Lower lobe of right lung (tissue), 2 donors: ENCODE data around the gene ASB8. TPM values are rescaled to one million over a fixed set of nuclear protein-coding genes. Genes with fewer than 3 reads are reported as not detected.
A peak's percentile ranks its signal among the peaks of the same experiment; 100 is the strongest.

Source experiments
- ATAC-seq, 2 donors: fragments of 200-7000 bp; cut with Tn5 transposase; one replicate each; pipeline ENCODE4 v1.9.1; 2020 to 2022; ENCODE audit warnings: mild to moderate bottlenecking in 2 of 2, moderate library complexity in 2 of 2
- DNase-seq: peaks from one replicate; pipeline ENCODE4 v3.0.0-alpha.2; 2020
- H3K27ac ChIP-seq: fragments of 200-600 bp; one replicate; pipeline ENCODE4 v1.8.0; 2022
- H3K27me3 ChIP-seq: fragments of 200-600 bp; one replicate; pipeline ENCODE4 v1.8.0; 2022; ENCODE audit warnings: low read depth
- H3K36me3 ChIP-seq: fragments of 200-600 bp; one replicate; pipeline ENCODE4 v1.8.0; 2022; ENCODE audit warnings: mild to moderate bottlenecking
- H3K4me1 ChIP-seq: fragments of 200-600 bp; one replicate; pipeline ENCODE4 v1.8.0; 2022
- H3K4me3 ChIP-seq: fragments of 200-600 bp; one replicate; pipeline ENCODE4 v1.8.0; 2022; ENCODE audit warnings: mild to moderate bottlenecking
- H3K9me3 ChIP-seq: fragments of 200-600 bp; one replicate; pipeline ENCODE4 v1.8.0; 2022
- intact Hi-C: fragments of 100-400 bp; cut with DNase I; formaldehyde crosslinking; loops from one replicate; pipeline ENCODE4 v1.11.0; 2022
- total RNA-seq: library from RNA; stranded (reverse); fragmentation: NEBNext Ultra II Directional; extraction: Animal tissue kit (Norgen Biotek cat#: 25700); gene quantifications from one replicate; pipeline ENCODE4 v1.2.1, GENCODE V29; 2021
- TF ChIP-seq, protein P1 (sequence below): fragments of 200-600 bp; IDR thresholded peaks from one replicate; pipeline ENCODE4 v1.8.0; 2022; ENCODE audit warnings: antibody characterized with exemption, mild to moderate bottlenecking
- donor health status: DM: no; HTN: yes; CAD: no; lungs with severe emphysema.

ASB8 gene
- total RNA-seq, 1 donor from 2014 or later: 40.9 TPM

GRCh38 chr12:48187916-48188695 lies 30.8 kb upstream of the ASB8 start:
- DNase-seq: no peak
- peaks cover 28% of the 10 kb centered on the region for H3K27me3 ChIP-seq
- H3K36me3 ChIP-seq: no peaks in the 10 kb centered on the region
- no peak overlapping the region for H3K27ac ChIP-seq
- H3K4me1 ChIP-seq: peaks cover 14% of the 10 kb centered on the region
- no peak for ATAC-seq
- TF ChIP-seq, protein P1, sequence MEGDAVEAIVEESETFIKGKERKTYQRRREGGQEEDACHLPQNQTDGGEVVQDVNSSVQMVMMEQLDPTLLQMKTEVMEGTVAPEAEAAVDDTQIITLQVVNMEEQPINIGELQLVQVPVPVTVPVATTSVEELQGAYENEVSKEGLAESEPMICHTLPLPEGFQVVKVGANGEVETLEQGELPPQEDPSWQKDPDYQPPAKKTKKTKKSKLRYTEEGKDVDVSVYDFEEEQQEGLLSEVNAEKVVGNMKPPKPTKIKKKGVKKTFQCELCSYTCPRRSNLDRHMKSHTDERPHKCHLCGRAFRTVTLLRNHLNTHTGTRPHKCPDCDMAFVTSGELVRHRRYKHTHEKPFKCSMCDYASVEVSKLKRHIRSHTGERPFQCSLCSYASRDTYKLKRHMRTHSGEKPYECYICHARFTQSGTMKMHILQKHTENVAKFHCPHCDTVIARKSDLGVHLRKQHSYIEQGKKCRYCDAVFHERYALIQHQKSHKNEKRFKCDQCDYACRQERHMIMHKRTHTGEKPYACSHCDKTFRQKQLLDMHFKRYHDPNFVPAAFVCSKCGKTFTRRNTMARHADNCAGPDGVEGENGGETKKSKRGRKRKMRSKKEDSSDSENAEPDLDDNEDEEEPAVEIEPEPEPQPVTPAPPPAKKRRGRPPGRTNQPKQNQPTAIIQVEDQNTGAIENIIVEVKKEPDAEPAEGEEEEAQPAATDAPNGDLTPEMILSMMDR: no peak
- H3K9me3 ChIP-seq: no peaks in the 10 kb centered on the region
- intact Hi-C loops: no loop called here
- H3K4me3 ChIP-seq: no peak overlapping the region

GRCh38 chr12:48185181-48185919 lies 28.0 kb upstream of the ASB8 start:
- Histone ChIP-seq H3K9me3 (no peaks in the 10 kb centered on the region), H3K27me3 (peaks cover 53% of the 10 kb centered on the region), H3K4me1 (peaks cover 23% of the 10 kb centered on the region), H3K36me3 (no peaks in the 10 kb centered on the region), H3K27ac (no peak overlapping the region), H3K4me3 (no peak overlapping the region)
- TF ChIP-seq, protein P1: no peak
- intact Hi-C loops: no loop called here
- DNase-seq (no peak), ATAC-seq (no peak)

GRCh38 chr12:48184549-48184922 lies 27.2 kb upstream of the ASB8 start:
- ATAC-seq (peak in 1 of 2 donors; percentile 9), DNase-seq (no peak)
- H3K27ac ChIP-seq: no peak overlapping the region
- H3K27me3 ChIP-seq: peaks cover 62% of the 10 kb centered on the region
- H3K4me3 ChIP-seq: peak overlapping the region; percentile 75
- intact Hi-C loops: no loop called here
- H3K4me1 ChIP-seq: peaks cover 23% of the 10 kb centered on the region
- no peaks in the 10 kb centered on the region for H3K9me3 ChIP-seq
- no peaks in the 10 kb centered on the region for H3K36me3 ChIP-seq
- TF ChIP-seq, protein P1: no peak

- peaks cover 66% of the 10 kb centered on the region for H3K27me3 ChIP-seq
- no peaks in the 10 kb centered on the region for H3K9me3 ChIP-seq
- no peak overlapping the region for H3K27ac ChIP-seq
- ATAC-seq (peak; percentile 18 to 39), DNase-seq (no peak)
- peak overlapping the region; percentile 75 for H3K4me3 ChIP-seq
- H3K4me1 ChIP-seq: peaks cover 23% of the 10 kb centered on the region
- no peaks in the 10 kb centered on the region for H3K36me3 ChIP-seq
- intact Hi-C loops: no loop called here
- TF ChIP-seq, protein P1: no peak
Observed at GRCh38 chr12:48183876-48184548, 26.7 kb upstream of the ASB8 start.

GRCh38 chr12:48183091-48183875 lies 26.0 kb upstream of the ASB8 start, which contains the start of gene CCDC184:
TSS of gene CCDC184 (plus strand) at chr12:48183644. CDS start at chr12:48184123, 479 bp downstream.
- ATAC-seq (peak; percentile 76 to 80), DNase-seq (peak; percentile 64)
- H3K27me3 ChIP-seq: peaks cover 68% of the 10 kb centered on the region
- no peaks in the 10 kb centered on the region for H3K9me3 ChIP-seq
- TF ChIP-seq, protein P1: peak; percentile 33
- intact Hi-C loops: no loop called here
- peaks cover 23% of the 10 kb centered on the region for H3K4me1 ChIP-seq
- peak within 1 kb of the TSS; percentile 75 for H3K4me3 ChIP-seq
- H3K27ac ChIP-seq: no peak within 1 kb of the TSS
- H3K36me3 ChIP-seq: no peaks in the 10 kb centered on the region
